Nephron progenitor cell (in vitro differentiated cells): ENCODE results near the gene KRT74.

Experiments used
- DNase-seq: peaks from one replicate; pipeline ENCODE4 v3.0.0; 2021
- H3K27ac Mint-ChIP-seq: 2 replicates; pipeline ENCODE4 v1.8.0; 2021; ENCODE audit warnings: mild to moderate bottlenecking, moderate library complexity, mixed read lengths
- H3K27me3 Mint-ChIP-seq: 2 replicates; pipeline ENCODE4 v1.8.0; 2021; ENCODE audit warnings: mild to moderate bottlenecking, low read depth, mixed read lengths; ENCODE audit not compliant: poor library complexity
- H3K36me3 Mint-ChIP-seq: 2 replicates; pipeline ENCODE4 v1.8.0; 2021; ENCODE audit warnings: low read depth, mixed read lengths
- H3K4me1 Mint-ChIP-seq: 2 replicates; pipeline ENCODE4 v1.8.0; 2021; ENCODE audit warnings: mixed read lengths
- H3K4me3 Mint-ChIP-seq: 2 replicates; pipeline ENCODE4 v1.8.0; 2021; ENCODE audit warnings: mild to moderate bottlenecking, moderate library complexity, mixed read lengths
- H3K9me3 Mint-ChIP-seq: 2 replicates; pipeline ENCODE4 v1.8.0; 2021; ENCODE audit warnings: mild to moderate bottlenecking, moderate library complexity, mixed read lengths
- TF ChIP-seq, protein P1 (sequence below): fragments of 200-600 bp; sonication (generic); IDR thresholded peaks from 2 replicates; pipeline ENCODE4 v1.5.0; 2021; ENCODE audit warnings: antibody characterized with exemption

The KRT74 gene

DNA sequence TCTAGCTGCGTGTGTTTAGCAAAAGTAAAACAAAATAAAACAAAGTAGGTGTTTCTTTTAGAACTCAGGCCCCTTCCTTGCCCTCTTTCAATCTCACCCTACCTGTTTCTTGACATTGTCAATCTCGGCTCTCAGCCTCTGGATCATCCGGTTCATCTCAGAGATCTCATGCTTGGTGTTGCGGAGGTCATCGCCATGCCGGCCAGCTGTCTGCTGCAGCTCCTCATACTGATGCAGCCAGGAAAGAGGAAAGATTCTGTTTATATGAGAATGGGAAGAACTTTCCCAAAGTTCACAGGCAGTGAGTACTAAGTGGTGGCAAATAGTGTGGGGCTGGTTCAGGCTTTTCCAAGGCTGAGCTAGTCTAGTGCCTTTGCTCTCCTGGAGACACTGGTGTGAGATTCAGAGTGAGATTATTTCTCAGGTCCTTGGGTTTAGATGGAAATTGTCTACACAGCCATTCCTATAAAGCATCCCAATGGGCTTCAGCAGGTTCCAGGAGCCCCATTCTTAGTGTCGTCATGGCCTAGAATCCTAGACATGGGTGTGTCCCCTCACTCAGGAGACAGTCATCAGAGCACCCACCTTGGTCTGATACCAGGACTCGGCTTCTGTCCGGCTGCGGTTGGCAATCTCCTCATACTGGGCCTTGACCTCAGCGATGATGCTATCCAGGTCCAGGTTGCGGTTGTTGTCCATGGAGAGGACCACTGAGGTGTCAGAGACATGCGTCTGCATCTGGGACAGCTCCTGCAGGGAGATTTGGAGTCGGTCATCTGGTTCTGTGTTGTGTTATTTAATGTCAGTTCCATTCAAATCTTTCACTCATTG, 56.4 kb downstream of the KRT74 start:
- TF ChIP-seq, protein P1, sequence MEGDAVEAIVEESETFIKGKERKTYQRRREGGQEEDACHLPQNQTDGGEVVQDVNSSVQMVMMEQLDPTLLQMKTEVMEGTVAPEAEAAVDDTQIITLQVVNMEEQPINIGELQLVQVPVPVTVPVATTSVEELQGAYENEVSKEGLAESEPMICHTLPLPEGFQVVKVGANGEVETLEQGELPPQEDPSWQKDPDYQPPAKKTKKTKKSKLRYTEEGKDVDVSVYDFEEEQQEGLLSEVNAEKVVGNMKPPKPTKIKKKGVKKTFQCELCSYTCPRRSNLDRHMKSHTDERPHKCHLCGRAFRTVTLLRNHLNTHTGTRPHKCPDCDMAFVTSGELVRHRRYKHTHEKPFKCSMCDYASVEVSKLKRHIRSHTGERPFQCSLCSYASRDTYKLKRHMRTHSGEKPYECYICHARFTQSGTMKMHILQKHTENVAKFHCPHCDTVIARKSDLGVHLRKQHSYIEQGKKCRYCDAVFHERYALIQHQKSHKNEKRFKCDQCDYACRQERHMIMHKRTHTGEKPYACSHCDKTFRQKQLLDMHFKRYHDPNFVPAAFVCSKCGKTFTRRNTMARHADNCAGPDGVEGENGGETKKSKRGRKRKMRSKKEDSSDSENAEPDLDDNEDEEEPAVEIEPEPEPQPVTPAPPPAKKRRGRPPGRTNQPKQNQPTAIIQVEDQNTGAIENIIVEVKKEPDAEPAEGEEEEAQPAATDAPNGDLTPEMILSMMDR, result no peak
- Mint-ChIP-seq H3K4me1 (peaks cover 20% of the 10 kb centered on the region), H3K4me3 (no peak overlapping the region), H3K36me3 (no peaks in the 10 kb centered on the region), H3K27ac (no peak overlapping the region), H3K27me3 (no peaks in the 10 kb centered on the region), H3K9me3 (no peaks in the 10 kb centered on the region)
- no peak for DNase-seq

GRCh38 chr12:52515927-52516831, 57.5 kb downstream of the KRT74 start:
- TF ChIP-seq, protein P1, result no peak
- Mint-ChIP-seq H3K27ac (no peak overlapping the region), H3K4me1 (peaks cover 11% of the 10 kb centered on the region), H3K27me3 (no peaks in the 10 kb centered on the region), H3K36me3 (peaks cover 7% of the 10 kb centered on the region), H3K4me3 (no peak overlapping the region), H3K9me3 (peaks cover 7% of the 10 kb centered on the region)
- DNase-seq, result no peak
